ENCODE measurements around the gene MRNIP. TPM values are rescaled to one million over a fixed set of nuclear protein-coding genes. Genes with fewer than 3 reads are reported as not detected.

MRNIP gene, protein sequence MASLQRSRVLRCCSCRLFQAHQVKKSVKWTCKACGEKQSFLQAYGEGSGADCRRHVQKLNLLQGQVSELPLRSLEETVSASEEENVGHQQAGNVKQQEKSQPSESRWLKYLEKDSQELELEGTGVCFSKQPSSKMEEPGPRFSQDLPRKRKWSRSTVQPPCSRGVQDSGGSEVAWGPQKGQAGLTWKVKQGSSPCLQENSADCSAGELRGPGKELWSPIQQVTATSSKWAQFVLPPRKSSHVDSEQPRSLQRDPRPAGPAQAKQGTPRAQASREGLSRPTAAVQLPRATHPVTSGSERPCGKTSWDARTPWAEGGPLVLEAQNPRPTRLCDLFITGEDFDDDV
- 1 to 10 TPM; 3.4 to 6.2 (median 4.2) TPM for polyA plus RNA-seq

DNA sequence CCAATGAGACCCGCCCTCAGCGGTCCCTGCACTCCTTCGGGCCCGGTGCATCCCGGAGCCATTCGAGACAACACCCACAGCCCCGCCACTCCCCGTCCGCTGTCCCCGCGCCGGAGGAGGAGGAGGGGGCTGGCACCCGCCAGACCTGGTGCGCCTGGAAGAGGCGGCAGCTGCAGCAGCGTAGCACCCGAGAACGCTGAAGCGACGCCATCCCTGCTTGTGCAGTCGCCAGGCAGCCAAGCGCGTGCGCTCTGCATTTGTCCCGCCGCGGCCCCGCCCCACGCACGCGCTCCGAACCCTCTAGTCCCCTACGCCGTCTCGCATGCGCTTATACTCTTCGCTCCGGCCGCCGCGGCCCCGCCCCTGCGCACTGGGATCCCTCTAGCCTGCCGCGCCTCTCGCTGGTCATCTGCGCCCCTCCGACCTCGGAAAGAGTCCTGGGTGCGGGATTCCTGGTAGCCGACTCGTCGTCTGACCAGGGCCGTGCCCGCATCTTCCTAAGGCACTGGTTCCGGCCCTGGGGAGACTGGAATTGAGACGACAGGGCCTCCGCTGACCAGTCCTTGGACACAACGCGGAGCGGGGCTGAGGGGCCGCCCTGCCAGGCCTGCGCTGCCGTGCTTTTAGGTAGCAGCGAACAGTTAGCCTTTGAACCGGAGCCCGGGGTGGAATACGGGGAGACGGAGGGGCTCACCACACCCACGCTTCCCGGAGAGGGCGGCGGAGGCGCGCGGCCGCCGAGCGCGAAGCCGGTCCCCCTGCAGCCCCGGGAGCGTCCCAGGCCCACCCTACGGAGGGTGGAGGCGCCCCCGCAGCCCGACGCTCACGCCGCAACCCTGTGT lies at the start of gene MRNIP:
Gene MRNIP (minus strand): TSS at position 232 of the 842 bp plus-strand sequence. CDS start 21 bp downstream, at position 211.
- Mint-ChIP-seq H3K36me3 (peaks cover 0 to 5% (median 0%) of the 10 kb centered on the region in 3 donors), H3K4me3 (peak within 1 kb of the TSS; percentile 94 to 98 (median 98)), H3K4me1 (peaks cover 10 to 14% of the 10 kb centered on the region in 2 donors), H3K9me3 (no peaks in the 10 kb centered on the region), H3K27ac (peak within 1 kb of the TSS; percentile 76 to 95 (median 88)), H3K27me3 (ENCODE audit: low read depth in 3 of 3) (peaks cover 0 to 3% (median 2%) of the 10 kb centered on the region in 3 donors)
- peak; percentile 84 to 86 (median 84) for DNase-seq

DNA sequence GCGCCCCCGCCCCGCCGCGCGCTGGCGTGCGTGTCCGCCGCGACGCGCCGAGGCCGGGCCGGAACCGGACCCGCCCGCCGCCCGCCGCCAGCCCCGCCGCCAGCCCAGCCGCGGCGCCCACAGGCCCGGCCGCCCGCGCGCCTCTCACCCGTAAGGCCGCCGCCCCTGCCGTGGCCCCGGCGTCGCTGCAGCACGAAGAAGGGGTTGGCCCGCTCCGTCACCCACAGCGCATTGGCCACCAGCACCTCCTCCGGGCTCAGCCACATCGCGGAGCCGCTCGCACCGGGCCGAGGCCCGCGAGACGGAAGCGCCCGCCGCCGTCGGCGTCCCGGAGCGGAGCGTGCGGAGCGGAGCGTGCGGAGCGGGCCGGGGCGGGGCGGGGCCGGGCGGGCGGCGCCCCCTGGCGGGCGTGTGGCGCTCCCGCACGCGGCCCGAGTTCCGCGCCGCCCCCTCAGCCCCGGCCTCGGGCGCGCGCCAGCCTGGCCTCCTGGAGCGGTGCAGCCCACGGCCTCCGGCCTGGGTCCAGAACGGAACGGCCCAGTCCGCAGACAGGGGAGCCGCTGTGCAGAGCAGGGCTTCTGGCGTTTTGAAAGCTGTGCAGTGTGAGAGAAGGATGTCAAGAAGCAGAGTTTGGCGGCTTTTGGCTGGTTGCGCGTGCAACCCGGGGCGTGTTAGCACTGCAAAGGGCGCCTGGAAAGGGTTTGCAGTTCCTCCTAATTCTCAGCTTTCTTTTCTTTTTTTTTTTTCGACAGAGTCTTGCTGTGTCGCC lies 49.1 kb upstream of the MRNIP start, which contains the start of gene TBC1D9B:
Gene TBC1D9B (minus strand): TSS at position 342 of the 769 bp plus-strand sequence. CDS start 76 bp downstream, at position 266.
- H3K9me3 Mint-ChIP-seq: no peaks in the 10 kb centered on the region
- H3K4me3 Mint-ChIP-seq: peak within 1 kb of the TSS; percentile 85 to 88 (median 87)
- H3K27me3 Mint-ChIP-seq (ENCODE audit: low read depth in 3 of 3): peaks cover 1 to 5% (median 3%) of the 10 kb centered on the region in 3 donors
- H3K4me1 Mint-ChIP-seq: peaks cover 22 to 23% of the 10 kb centered on the region in 2 donors
- H3K36me3 Mint-ChIP-seq: peaks cover 3 to 4% (median 4%) of the 10 kb centered on the region in 3 donors
- peak; percentile 69 to 79 (median 74) for DNase-seq
- H3K27ac Mint-ChIP-seq: peak within 1 kb of the TSS in 5 of 6 donors; percentile 60 to 90 (median 85)

DNA sequence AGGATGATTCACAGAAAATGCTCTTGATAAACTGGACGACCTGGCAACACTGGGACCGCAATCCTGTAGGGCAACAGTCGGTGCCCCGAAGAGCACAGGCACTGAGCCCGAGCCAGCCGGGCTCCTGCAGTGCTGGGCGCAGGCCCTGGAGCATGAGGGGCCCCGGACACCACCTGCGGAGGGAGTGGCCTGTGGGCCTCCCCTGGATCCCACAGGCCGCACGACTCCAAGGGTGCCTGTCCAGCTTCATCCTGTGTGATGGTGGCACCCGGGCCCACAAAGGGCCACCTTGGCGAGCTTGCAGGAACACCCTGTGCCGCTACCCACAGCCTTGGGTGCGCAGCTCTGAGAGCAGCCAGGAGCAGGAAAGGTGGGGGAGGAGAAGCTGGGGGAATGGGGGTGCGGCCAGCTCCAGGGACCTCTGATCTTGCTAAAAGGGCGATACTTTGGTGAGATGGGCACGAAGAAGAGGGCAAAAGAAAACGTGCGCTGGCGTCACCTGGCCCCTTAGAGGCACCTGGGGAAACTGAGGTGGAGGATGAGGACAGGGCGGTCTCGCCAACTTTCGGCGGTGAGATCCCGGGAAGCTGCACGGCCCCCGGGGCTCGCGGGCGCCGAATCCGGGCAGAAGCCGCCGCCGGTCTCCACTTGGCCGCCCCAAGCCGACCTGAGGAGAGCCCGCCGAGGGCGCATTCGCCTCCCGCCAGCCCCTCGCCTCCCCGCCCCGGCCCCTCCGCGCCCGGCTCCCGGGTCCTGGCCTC lies 48.4 kb upstream of the MRNIP start:
- DNase-seq: peak; percentile 13 to 18 (median 14)
- H3K27me3 Mint-ChIP-seq (ENCODE audit: low read depth in 3 of 3): peaks cover 1 to 5% (median 3%) of the 10 kb centered on the region in 3 donors
- H3K4me1 Mint-ChIP-seq: peaks cover 21 to 23% of the 10 kb centered on the region in 2 donors
- no peaks in the 10 kb centered on the region for H3K9me3 Mint-ChIP-seq
- peak overlapping the region; percentile 81 to 87 (median 86) for H3K4me3 Mint-ChIP-seq
- peak overlapping the region in 5 of 6 donors; percentile 68 to 86 (median 81) for H3K27ac Mint-ChIP-seq
- H3K36me3 Mint-ChIP-seq: peaks cover 3 to 4% (median 4%) of the 10 kb centered on the region in 3 donors

DNA sequence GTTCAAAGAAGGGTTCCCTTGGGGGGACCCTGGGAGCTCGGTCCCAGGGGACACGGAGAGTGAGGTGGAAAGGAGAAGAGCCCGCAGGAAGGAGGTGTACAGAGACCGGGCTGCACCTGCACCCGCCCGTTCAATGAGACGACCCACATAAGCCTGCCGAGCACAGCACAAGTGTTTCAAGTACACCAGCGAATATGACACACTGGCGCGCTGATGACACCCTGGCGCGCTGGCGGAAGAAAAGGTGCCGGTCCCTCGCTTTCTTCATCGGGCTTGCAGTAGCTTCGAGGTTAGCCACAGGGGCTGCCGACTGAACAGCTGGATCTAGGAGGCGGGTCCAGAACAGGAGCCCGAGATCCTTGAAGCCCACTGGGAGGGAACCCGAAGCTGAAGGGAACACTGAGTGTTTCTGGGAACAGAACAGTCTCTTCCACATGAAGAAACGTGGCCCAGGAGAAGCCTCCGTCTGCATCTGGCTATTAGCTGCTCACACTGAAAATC lies 47.7 kb upstream of the MRNIP start:
- peak overlapping the region; percentile 81 to 87 (median 86) for H3K4me3 Mint-ChIP-seq
- H3K4me1 Mint-ChIP-seq: peaks cover 21 to 23% of the 10 kb centered on the region in 2 donors
- H3K27ac Mint-ChIP-seq: peak overlapping the region in 5 of 6 donors; percentile 29 to 90 (median 68)
- H3K36me3 Mint-ChIP-seq: peaks cover 3 to 4% (median 4%) of the 10 kb centered on the region in 3 donors
- peaks cover 1 to 5% (median 3%) of the 10 kb centered on the region in 3 donors for H3K27me3 Mint-ChIP-seq (ENCODE audit: low read depth in 3 of 3)
- H3K9me3 Mint-ChIP-seq: no peaks in the 10 kb centered on the region
- DNase-seq: no peak

DNA sequence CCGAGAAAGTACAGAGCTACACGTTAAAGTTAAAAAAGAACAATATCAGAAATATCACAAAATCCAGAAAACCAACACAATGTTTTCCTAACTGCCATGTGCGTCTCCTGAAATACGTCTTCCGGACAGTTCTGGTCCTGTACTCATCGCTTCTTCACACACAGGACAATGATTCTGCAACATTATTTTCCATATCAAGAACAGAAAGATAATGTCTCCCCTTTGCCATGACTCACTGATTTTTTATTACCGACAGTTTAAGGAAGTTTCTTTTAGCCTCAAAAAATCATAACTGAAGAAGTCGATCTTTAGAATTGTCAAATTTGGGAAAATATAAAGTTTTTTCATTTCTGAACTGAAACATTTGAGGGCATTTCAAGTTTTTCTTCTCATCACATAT lies 46.5 kb upstream of the MRNIP start:
- Mint-ChIP-seq H3K4me3 (peak overlapping the region in 2 of 5 donors; percentile 10 to 19), H3K27me3 (ENCODE audit: low read depth in 3 of 3) (peaks cover 1 to 5% (median 3%) of the 10 kb centered on the region in 3 donors), H3K4me1 (peaks cover 21 to 23% of the 10 kb centered on the region in 2 donors), H3K27ac (peak overlapping the region in 1 of 6 donors; percentile 42), H3K36me3 (peaks cover 3 to 4% (median 4%) of the 10 kb centered on the region in 3 donors), H3K9me3 (no peaks in the 10 kb centered on the region)
- DNase-seq: no peak

DNA sequence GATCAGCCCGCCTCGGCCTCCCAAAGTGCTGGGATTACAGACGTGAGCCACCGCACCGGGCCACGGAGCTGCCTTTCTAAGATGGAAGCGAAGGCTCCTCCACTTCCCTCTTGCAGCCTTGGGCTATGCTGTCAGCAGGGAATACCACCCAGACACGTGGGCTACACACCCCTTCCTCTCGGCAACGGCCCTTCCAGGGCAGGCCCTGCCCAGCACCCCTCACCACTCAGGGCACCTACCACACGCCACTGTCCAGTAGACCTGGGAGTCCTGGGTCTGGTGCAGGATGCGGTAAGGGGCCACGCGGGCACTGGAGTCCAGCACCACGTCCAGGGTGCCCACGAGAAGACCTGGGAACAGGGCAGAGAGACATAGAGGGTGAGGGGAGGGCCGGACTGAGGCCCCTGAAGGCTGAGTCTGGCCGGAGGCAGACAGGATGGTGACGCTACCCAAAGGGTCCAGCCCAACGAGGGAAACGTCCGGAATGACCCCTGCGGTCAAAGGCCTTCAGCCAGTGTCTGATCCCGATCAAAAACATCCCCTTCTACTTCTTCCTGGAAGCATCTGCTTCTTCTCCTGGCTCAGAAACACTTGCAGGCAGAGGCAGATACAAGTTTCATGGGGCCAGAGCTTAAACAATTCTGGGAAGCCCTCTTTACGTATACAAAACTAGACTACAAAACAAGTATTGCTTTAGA lies 46.0 kb upstream of the MRNIP start:
- H3K9me3 Mint-ChIP-seq: no peaks in the 10 kb centered on the region
- H3K27ac Mint-ChIP-seq: no peak overlapping the region
- H3K4me3 Mint-ChIP-seq: peak overlapping the region in 2 of 5 donors; percentile 10 to 19
- peaks cover 3 to 4% (median 4%) of the 10 kb centered on the region in 3 donors for H3K36me3 Mint-ChIP-seq
- peaks cover 1 to 5% (median 3%) of the 10 kb centered on the region in 3 donors for H3K27me3 Mint-ChIP-seq (ENCODE audit: low read depth in 3 of 3)
- H3K4me1 Mint-ChIP-seq: peaks cover 19 to 23% of the 10 kb centered on the region in 2 donors
- no peak for DNase-seq

DNA sequence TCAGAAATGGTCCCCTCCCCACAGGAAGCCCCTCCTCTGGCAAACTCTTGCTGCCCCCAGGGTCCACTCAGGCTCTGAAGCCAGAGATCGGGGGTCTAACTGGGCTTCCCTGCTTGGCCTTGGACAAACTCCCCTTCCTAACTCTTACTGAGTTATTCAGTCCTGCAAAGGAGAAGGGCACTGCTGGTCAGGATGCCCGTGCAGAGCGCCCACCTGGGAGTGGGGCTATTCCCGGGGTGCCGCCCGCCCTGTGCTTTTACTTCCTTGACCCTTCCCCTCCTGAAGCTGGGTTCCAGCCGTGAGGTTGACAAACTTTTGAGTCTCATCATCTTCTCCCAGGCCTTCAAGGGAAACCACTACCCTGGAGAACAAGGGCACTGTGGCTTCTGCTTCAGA lies 44.1 kb upstream of the MRNIP start:
- DNase-seq: no peak
- Mint-ChIP-seq H3K4me3 (no peak overlapping the region), H3K36me3 (peaks cover 5 to 12% (median 9%) of the 10 kb centered on the region in 3 donors), H3K27ac (no peak overlapping the region), H3K4me1 (peaks cover 15 to 23% of the 10 kb centered on the region in 2 donors), H3K9me3 (no peaks in the 10 kb centered on the region), H3K27me3 (ENCODE audit: low read depth in 3 of 3) (peaks cover 1 to 2% (median 1%) of the 10 kb centered on the region in 3 donors)

DNA sequence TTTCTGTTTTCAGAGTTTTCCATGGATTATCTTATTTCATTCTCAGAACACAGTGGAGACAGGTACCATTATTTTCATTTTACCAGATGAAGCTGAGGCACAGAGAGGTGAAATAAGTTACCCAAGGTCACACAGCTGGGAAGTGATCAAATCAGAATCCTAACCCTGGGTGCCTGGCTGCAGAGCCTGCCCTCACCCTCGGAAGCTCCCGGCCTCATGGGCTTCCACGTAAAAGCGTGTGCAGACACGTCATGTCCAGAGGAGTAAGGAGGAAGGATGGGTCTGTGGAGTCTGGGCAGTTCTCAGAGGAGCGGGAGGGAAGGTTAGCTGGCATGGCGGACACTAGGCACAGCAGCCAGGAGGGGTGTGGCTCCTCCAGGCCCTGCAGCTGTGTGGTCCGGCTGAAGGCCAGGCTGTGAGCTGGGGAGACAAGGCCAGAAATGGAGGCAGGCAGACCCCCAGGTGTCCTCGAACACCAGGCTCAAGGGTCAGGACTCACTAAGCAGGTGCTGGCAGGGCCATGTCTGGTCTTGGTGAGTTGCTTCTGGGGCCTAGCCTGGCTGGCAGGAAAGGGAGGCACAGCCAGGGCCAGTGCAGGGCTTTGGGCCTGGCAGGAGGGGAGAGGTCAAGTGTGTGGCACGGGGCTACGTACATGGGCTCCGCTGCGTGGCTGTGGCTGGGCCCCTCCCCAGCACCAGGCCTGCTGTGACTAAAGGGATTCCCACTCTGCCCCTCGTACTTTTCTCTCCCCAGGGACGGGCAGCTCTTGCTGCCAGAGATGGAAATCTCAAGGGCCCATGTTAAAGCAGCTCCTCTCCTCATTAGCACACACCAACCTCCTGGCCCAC lies 43.5 kb upstream of the MRNIP start:
- Mint-ChIP-seq H3K4me1 (peaks cover 15 to 23% of the 10 kb centered on the region in 2 donors), H3K27ac (peak overlapping the region in 1 of 6 donors; percentile 28), H3K9me3 (no peaks in the 10 kb centered on the region), H3K27me3 (ENCODE audit: low read depth in 3 of 3) (peaks cover 1 to 2% (median 1%) of the 10 kb centered on the region in 3 donors), H3K36me3 (peaks cover 8 to 16% (median 12%) of the 10 kb centered on the region in 3 donors), H3K4me3 (no peak overlapping the region)
- no peak for DNase-seq

DNA sequence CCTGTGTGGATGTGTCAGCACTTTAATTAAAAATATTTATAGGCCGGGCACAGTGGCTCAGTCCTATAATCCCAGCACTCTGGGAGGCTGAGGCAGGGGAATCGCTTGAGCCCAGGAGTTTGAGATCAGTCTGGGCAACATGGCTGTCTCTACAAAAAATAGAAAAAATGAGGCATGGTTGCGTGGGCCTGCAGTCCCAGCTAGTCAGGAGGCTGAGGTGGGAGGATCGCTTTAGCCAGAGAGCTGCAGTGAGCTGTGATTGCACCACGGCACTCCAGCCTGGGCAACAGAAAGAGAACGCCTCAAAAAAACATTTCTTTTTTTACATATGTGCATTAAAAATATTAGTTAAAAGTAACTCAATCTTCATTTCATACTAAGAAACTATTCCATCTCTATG lies 42.8 kb upstream of the MRNIP start:
- no peak overlapping the region for H3K27ac Mint-ChIP-seq
- H3K36me3 Mint-ChIP-seq: peaks cover 8 to 16% (median 12%) of the 10 kb centered on the region in 3 donors
- H3K4me3 Mint-ChIP-seq: no peak overlapping the region

DNA sequence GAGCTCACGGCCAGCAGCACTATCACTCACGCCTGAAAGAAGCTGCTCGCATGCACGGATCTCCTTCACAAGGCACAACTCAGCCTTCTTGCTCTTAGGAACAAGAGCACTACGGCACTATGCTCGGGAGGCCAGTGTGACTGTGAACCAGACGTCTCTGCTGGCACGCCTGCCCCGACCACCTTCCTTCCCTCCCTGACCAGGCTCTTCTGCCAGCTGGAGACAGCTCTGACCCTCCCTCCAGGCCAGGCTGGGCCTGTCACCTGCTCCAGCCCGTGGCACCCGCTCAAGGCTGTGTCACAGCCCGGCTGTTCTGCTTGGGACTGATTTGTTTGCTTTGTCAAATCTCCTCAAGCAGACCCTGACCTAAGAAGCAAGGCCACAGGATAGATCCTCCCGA lies 42.1 kb upstream of the MRNIP start:
- Mint-ChIP-seq H3K9me3 (no peaks in the 10 kb centered on the region), H3K27me3 (ENCODE audit: low read depth in 3 of 3) (no peaks in the 10 kb centered on the region), H3K36me3 (peaks cover 13 to 22% (median 17%) of the 10 kb centered on the region in 3 donors), H3K27ac (no peak overlapping the region), H3K4me3 (no peak overlapping the region), H3K4me1 (peaks cover 2 to 10% of the 10 kb centered on the region in 2 donors)
- DNase-seq: no peak

More for the DNA sequence above, 42.8 kb upstream of the MRNIP start:
- Mint-ChIP-seq H3K4me1 (peaks cover 10 to 17% of the 10 kb centered on the region in 2 donors), H3K9me3 (no peaks in the 10 kb centered on the region), H3K27me3 (ENCODE audit: low read depth in 3 of 3) (peaks cover 0 to 2% (median 1%) of the 10 kb centered on the region in 3 donors)
- DNase-seq: no peak

DNA sequence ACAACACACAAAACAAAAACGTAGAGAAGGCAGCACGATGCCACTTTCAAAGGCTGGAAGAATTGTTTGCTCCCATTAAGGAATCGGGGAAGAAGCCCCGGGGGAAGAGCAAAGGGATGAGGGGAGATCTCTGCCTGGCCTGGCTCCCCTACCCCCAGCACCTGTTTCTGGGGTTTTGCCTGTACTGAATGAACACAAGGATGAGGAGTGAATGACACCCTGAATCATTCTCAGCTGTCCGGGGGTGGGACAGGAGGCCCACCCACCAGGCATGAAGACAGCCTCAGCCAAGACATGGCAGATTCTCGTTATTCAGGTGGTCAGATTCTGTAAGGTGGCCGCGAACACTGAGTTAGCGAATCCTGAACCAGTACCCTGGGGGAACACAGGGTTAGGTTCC lies 41.6 kb upstream of the MRNIP start:
- Mint-ChIP-seq H3K27ac (no peak overlapping the region), H3K36me3 (peaks cover 13 to 26% (median 22%) of the 10 kb centered on the region in 3 donors), H3K27me3 (ENCODE audit: low read depth in 3 of 3) (no peaks in the 10 kb centered on the region), H3K4me1 (peaks cover 3 to 5% of the 10 kb centered on the region in 2 donors), H3K4me3 (no peak overlapping the region), H3K9me3 (no peaks in the 10 kb centered on the region)
- DNase-seq: no peak

Data from immature natural killer cell (primary cell).